ENCODE measurements around the gene PTCSC3.

- TF ChIP-seq CTCF (conservative IDR thresholded peaks at IDR 0.05; ENCODE audit: low read length) (no peak), EZH2phosphoT487 (IDR thresholded peaks at IDR 0.05; ENCODE audit: borderline replicate concordance, low read depth, low read length) (no peak)
Observed at GRCh38 chr14:36161776-36162175, 14.7 kb downstream of the PTCSC3 start.

Data from OCI-LY7 (cell line).